ENCODE measurements around the gene EZR. TPM values are rescaled to one million over a fixed set of nuclear protein-coding genes. Genes with fewer than 3 reads are reported as not detected.

EZR gene
- total RNA-seq, 4 donors from 2014 or later, result 27.4 to 94.0 (median 59.3) TPM

DNA sequence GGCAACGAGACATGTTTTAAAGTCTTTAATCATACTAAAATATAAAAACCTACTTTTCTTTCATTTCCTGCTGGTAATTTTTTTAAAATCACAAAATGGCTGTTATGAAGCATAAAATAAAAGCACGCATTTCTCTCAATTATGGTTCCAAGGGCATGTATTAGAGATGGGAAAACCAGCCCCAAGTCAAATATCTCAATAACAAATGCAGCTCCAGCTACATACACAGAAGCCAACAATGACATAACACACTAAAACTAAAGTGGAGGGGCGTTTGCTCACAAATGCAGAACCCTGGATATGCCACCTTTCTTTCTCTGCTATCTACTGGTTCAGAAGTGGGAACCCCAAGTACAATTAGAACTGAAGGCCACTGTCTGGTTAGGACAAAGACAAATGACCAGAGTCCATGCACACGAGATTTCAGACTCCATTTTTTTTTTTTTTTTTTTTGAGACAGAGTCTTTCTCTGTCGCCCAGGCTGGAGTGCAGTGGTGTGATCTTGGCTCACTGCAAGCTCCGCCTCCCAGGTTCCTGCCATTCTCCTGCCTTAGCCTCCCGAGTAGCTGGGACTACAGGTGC lies 27.8 kb downstream of the EZR start:
- DNase-seq, result no peak
- H3K4me1 ChIP-seq, result no peaks in the 10 kb centered on the region
- TF ChIP-seq, protein P1, sequence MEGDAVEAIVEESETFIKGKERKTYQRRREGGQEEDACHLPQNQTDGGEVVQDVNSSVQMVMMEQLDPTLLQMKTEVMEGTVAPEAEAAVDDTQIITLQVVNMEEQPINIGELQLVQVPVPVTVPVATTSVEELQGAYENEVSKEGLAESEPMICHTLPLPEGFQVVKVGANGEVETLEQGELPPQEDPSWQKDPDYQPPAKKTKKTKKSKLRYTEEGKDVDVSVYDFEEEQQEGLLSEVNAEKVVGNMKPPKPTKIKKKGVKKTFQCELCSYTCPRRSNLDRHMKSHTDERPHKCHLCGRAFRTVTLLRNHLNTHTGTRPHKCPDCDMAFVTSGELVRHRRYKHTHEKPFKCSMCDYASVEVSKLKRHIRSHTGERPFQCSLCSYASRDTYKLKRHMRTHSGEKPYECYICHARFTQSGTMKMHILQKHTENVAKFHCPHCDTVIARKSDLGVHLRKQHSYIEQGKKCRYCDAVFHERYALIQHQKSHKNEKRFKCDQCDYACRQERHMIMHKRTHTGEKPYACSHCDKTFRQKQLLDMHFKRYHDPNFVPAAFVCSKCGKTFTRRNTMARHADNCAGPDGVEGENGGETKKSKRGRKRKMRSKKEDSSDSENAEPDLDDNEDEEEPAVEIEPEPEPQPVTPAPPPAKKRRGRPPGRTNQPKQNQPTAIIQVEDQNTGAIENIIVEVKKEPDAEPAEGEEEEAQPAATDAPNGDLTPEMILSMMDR (IDR thresholded peaks at IDR 0.05), result no peak
- no peak for TF ChIP-seq POLR2A (IDR thresholded peaks at IDR 0.05)
- H3K36me3 ChIP-seq, result no peaks in the 10 kb centered on the region
- no peak overlapping the region for H3K27ac ChIP-seq
- intact Hi-C loops (cut with DNase I; ENCODE audit: low total_unique reads), result no loop called here
- no peaks in the 10 kb centered on the region for H3K27me3 ChIP-seq
- H3K4me3 ChIP-seq, result no peak overlapping the region
- no peaks in the 10 kb centered on the region for H3K9me3 ChIP-seq

DNA sequence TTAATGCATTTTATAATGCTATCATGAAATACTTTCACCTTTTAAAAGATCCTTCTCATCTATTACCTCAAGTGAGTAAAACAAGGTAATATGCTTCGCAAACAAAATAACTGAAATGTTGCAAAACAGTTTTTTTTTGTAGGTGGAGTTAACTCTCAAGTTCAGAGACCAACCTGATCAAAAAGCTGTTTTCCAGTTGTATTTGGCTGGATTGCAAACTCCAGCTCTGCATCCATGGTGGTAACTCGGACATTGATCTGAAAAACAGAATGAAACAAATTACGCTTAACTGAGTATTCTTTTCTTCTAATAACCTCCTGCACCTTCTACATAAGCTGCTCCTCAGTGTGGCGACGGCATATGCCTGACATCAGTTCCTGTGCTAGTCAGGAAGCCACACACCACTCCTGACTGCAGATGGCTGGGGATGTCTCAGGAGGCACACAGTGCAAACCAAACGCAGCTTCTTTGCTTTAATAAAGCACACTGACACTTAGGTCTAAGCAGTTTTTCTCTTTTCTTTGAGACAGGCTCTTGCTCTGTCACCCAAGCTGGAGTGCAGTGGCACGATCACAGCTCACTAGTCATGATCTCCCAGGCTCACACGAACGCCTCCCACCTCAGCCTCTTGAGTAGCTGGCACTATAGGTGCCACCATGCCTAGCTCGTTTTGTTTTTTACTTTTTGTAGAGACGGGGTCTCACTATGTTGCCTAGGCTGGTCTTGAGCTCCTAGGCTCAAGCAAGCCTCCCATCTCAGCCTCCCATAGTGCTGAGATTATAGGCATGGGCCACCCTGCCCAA lies 29.9 kb downstream of the EZR start:
- Histone ChIP-seq H3K4me1 (no peaks in the 10 kb centered on the region), H3K36me3 (no peaks in the 10 kb centered on the region), H3K4me3 (no peak overlapping the region), H3K27me3 (no peaks in the 10 kb centered on the region), H3K27ac (no peak overlapping the region), H3K9me3 (no peaks in the 10 kb centered on the region)
- intact Hi-C loops (cut with DNase I; ENCODE audit: low total_unique reads), result no loop called here
- no peak for DNase-seq
- TF ChIP-seq POLR2A (IDR thresholded peaks at IDR 0.05), result no peak
- TF ChIP-seq, protein P1 (IDR thresholded peaks at IDR 0.05), result no peak

DNA sequence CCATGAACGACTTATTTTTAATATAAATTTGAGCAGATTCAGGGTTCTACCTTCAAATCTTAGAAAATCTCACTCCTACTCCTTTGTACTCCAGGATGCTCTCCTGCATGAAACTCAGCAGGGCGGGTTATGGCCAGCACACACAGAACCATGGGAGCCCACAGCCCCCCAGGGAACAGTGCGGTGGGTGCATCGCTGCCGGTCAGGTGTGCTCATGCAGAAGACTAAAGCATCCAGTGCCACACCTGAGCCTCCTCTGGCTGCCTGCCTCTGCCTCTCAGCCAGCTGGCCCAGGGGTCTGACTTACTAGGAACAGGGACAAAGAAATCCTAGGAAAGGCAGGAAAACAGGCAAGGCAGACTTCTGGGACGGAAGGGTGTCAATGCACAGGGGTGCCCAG lies 31.8 kb downstream of the EZR start:
- Histone ChIP-seq H3K36me3 (no peaks in the 10 kb centered on the region), H3K4me3 (no peak overlapping the region), H3K4me1 (no peaks in the 10 kb centered on the region), H3K27me3 (no peaks in the 10 kb centered on the region), H3K27ac (no peak overlapping the region), H3K9me3 (no peaks in the 10 kb centered on the region)
- TF ChIP-seq POLR2A (IDR thresholded peaks at IDR 0.05), result no peak
- TF ChIP-seq, protein P1 (IDR thresholded peaks at IDR 0.05), result no peak
- intact Hi-C loops (cut with DNase I; ENCODE audit: low total_unique reads), result no loop called here
- DNase-seq, result no peak

DNA sequence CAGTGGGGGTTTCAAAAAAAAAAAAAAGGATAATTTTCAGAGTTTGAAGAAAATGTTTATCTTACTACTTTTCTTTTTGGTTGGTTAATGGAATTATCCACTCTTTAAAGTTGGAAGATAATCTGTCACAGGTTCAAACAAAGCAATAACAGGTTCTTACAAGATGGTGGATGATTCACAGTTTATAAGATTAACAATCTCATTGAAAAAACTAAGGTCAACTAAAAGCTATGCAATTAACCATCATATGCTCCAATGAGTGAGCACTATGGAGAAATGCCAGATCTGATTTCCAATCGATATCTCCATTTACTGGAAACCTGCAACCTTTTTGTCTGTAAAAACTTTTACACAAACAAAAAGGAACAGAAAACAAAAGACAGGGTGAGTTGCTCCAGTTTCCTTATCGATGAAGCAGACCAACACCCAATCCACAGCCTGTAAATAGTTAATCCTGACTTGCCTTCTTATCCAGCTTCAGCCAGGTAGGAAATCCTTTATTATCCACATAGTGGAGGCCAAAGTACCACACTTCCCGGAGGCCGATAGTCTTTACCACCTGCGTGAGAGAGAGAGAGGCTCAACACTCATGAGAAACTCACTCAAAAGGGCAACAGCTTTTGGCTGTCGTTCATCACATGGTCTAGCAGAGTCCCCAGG lies 32.4 kb downstream of the EZR start:
- H3K27ac ChIP-seq, result no peak overlapping the region

More for the DNA sequence above, 32.4 kb downstream of the EZR start:
- DNase-seq, result no peak
- Histone ChIP-seq H3K27me3 (no peaks in the 10 kb centered on the region), H3K4me1 (no peaks in the 10 kb centered on the region), H3K9me3 (no peaks in the 10 kb centered on the region), H3K4me3 (no peak overlapping the region), H3K36me3 (no peaks in the 10 kb centered on the region)
- intact Hi-C loops (cut with DNase I; ENCODE audit: low total_unique reads), result no loop called here
- no peak for TF ChIP-seq POLR2A (IDR thresholded peaks at IDR 0.05)
- TF ChIP-seq, protein P1 (IDR thresholded peaks at IDR 0.05), result no peak
